Activated CD8-positive, alpha-beta memory T cell treated with anti-CD3 and anti-CD28 coated beads, Interleukin-2, amount 10 ng/mL, durations not matched to agents 7 days and 5 days (primary cell): ENCODE results near the gene LYL1. TPM values are rescaled to one million over a fixed set of nuclear protein-coding genes. Genes with fewer than 3 reads are reported as not detected.

Source experiments
- ATAC-seq: fragments of 150-1000 bp; cut with Tn5 transposase; one replicate; pipeline ENCODE4 v1.10.0; 2021; ENCODE audit warnings: moderate library complexity
- CTCF ChIA-PET: fragments of 350-600 bp; sonication (Branson Sonifier 250); formaldehyde crosslinking; loops from one replicate; lab custom pipeline; 2021; ENCODE audit warnings: antibody characterized with exemption; lab: Charles Lee
- DNase-seq: peaks from one replicate; pipeline ENCODE4 v3.0.0-alpha.2; 2020
- H3K27ac Mint-ChIP-seq: one replicate; pipeline ENCODE4 v1.8.0; 2021; ENCODE audit warnings: mild to moderate bottlenecking, mixed read lengths
- H3K27me3 Mint-ChIP-seq: one replicate; pipeline ENCODE4 v1.8.0; 2021; ENCODE audit warnings: mixed read lengths
- H3K36me3 Mint-ChIP-seq: one replicate; pipeline ENCODE4 v1.8.0; 2021; ENCODE audit warnings: mild to moderate bottlenecking, mixed read lengths
- H3K4me1 Mint-ChIP-seq: one replicate; pipeline ENCODE4 v1.8.0; 2021; ENCODE audit warnings: mixed read lengths
- H3K4me3 Mint-ChIP-seq: one replicate; pipeline ENCODE4 v1.8.0; 2021; ENCODE audit warnings: mild to moderate bottlenecking, moderate library complexity, mixed read lengths
- H3K9me3 Mint-ChIP-seq: one replicate; pipeline ENCODE4 v1.8.0; 2022; ENCODE audit warnings: low read depth, mixed read lengths
- total RNA-seq, 2 experiments: library from RNA; stranded (reverse); gene quantifications; one replicate each; pipeline ENCODE4 v1.2.3, GENCODE V29; 2021

The LYL1 gene
- total RNA-seq, 2 experiments from 2014 or later = 0.49 to 0.64 TPM

- H3K36me3 Mint-ChIP-seq = peaks cover 20% of the 10 kb centered on the region
- no peaks in the 10 kb centered on the region for H3K27me3 Mint-ChIP-seq
- no peak overlapping the region for H3K27ac Mint-ChIP-seq
- H3K9me3 Mint-ChIP-seq = no peaks in the 10 kb centered on the region
- CTCF ChIA-PET = interaction anchor here (1.4 kb wide), 1 partner anchor 172 kb away, joined by 3 read pairs; no protein-coding TSS in a partner anchor
- no peak for ATAC-seq
- H3K4me3 Mint-ChIP-seq = no peak overlapping the region
- peaks cover 17% of the 10 kb centered on the region for H3K4me1 Mint-ChIP-seq
- DNase-seq = no peak
Observed at GRCh38 chr19:13137290-13137794, 34.7 kb upstream of the LYL1 start.

GRCh38 chr19:13135068-13136062 lies 32.7 kb upstream of the LYL1 start:
- H3K9me3 Mint-ChIP-seq = no peaks in the 10 kb centered on the region
- peaks cover 29% of the 10 kb centered on the region for H3K4me1 Mint-ChIP-seq
- DNase-seq (no peak), ATAC-seq (no peak)
- no peak overlapping the region for H3K4me3 Mint-ChIP-seq
- CTCF ChIA-PET = interaction anchor here (1.4 kb wide), 1 partner anchor 170 kb away, joined by 3 read pairs; no protein-coding TSS in a partner anchor
- H3K27ac Mint-ChIP-seq = no peak overlapping the region
- H3K27me3 Mint-ChIP-seq = no peaks in the 10 kb centered on the region
- H3K36me3 Mint-ChIP-seq = peaks cover 18% of the 10 kb centered on the region

GRCh38 chr19:13134626-13135025 lies 32.0 kb upstream of the LYL1 start:
- no peak for ATAC-seq
- CTCF ChIA-PET = interaction anchor here (0.6 kb wide), 1 partner anchor 60 kb away, joined by 3 read pairs; no protein-coding TSS in a partner anchor
- DNase-seq = no peak
- H3K9me3 Mint-ChIP-seq = no peaks in the 10 kb centered on the region
- H3K4me1 Mint-ChIP-seq = peaks cover 29% of the 10 kb centered on the region
- no peak overlapping the region for H3K4me3 Mint-ChIP-seq
- H3K27me3 Mint-ChIP-seq = no peaks in the 10 kb centered on the region
- peaks cover 18% of the 10 kb centered on the region for H3K36me3 Mint-ChIP-seq
- no peak overlapping the region for H3K27ac Mint-ChIP-seq

GRCh38 chr19:13133241-13133870 lies 30.7 kb upstream of the LYL1 start:
- H3K9me3 Mint-ChIP-seq = no peaks in the 10 kb centered on the region
- H3K27ac Mint-ChIP-seq = peak overlapping the region; percentile 77
- no peak for DNase-seq
- H3K27me3 Mint-ChIP-seq = no peaks in the 10 kb centered on the region
- H3K4me1 Mint-ChIP-seq = peaks cover 29% of the 10 kb centered on the region
- CTCF ChIA-PET = interaction anchor here (1.0 to 2.6 kb wide), 8 partner anchors 11 to 169 kb away, joined by 3 to 13 read pairs (median 4); partner anchors contain the start of gene NACC1
- H3K36me3 Mint-ChIP-seq = peaks cover 17% of the 10 kb centered on the region
- no peak for ATAC-seq
- H3K4me3 Mint-ChIP-seq = no peak overlapping the region

GRCh38 chr19:13132471-13133180 lies 30.0 kb upstream of the LYL1 start:
- Mint-ChIP-seq H3K9me3 (no peaks in the 10 kb centered on the region), H3K36me3 (peaks cover 11% of the 10 kb centered on the region), H3K4me3 (peak overlapping the region; percentile 18), H3K4me1 (peaks cover 29% of the 10 kb centered on the region), H3K27me3 (no peaks in the 10 kb centered on the region), H3K27ac (peak overlapping the region; percentile 77)
- DNase-seq (peak; percentile 84), ATAC-seq (peak; percentile 95)
- CTCF ChIA-PET = interaction anchor here (1.0 to 2.6 kb wide), 11 partner anchors 12 to 167 kb away, joined by 3 to 13 read pairs (median 5); partner anchors contain the start of genes IER2, NACC1 and STX10

GRCh38 chr19:13130886-13131490 lies 28.3 kb upstream of the LYL1 start:
- Mint-ChIP-seq H3K9me3 (no peaks in the 10 kb centered on the region), H3K27me3 (no peaks in the 10 kb centered on the region), H3K27ac (peak overlapping the region; percentile 75), H3K4me3 (no peak overlapping the region), H3K4me1 (peaks cover 29% of the 10 kb centered on the region), H3K36me3 (peaks cover 4% of the 10 kb centered on the region)
- DNase-seq (no peak), ATAC-seq (no peak)
- CTCF ChIA-PET = interaction anchor here (1.2 to 2.6 kb wide), 4 partner anchors 12 to 165 kb away, joined by 4 to 13 read pairs (median 6); partner anchors contain the start of genes IER2, NACC1 and STX10

- no peak overlapping the region for H3K27ac Mint-ChIP-seq
- CTCF ChIA-PET = interaction anchor here (2.1 kb wide), 1 partner anchor 11 kb away, joined by 5 read pairs; the partner anchor contains the start of gene NACC1
- no peak overlapping the region for H3K4me3 Mint-ChIP-seq
- peaks cover 2% of the 10 kb centered on the region for H3K36me3 Mint-ChIP-seq
- no peak for ATAC-seq
- H3K4me1 Mint-ChIP-seq = peaks cover 29% of the 10 kb centered on the region
- H3K27me3 Mint-ChIP-seq = no peaks in the 10 kb centered on the region
- no peaks in the 10 kb centered on the region for H3K9me3 Mint-ChIP-seq
- DNase-seq = no peak
Observed at GRCh38 chr19:13129384-13129783, 26.7 kb upstream of the LYL1 start.

- Mint-ChIP-seq H3K27ac (peak overlapping the region; percentile 61), H3K4me3 (no peak overlapping the region), H3K4me1 (peaks cover 26% of the 10 kb centered on the region), H3K36me3 (peaks cover 2% of the 10 kb centered on the region), H3K27me3 (no peaks in the 10 kb centered on the region), H3K9me3 (no peaks in the 10 kb centered on the region)
- DNase-seq (no peak), ATAC-seq (no peak)
- CTCF ChIA-PET = interaction anchor here (1.2 to 2.1 kb wide), 2 partner anchors 10 to 66 kb away, joined by 3 to 5 read pairs; partner anchors contain the start of gene NACC1
Observed at GRCh38 chr19:13128583-13128982, 25.9 kb upstream of the LYL1 start.

- ATAC-seq (no peak), DNase-seq (no peak)
- Mint-ChIP-seq H3K4me3 (no peak overlapping the region), H3K27me3 (no peaks in the 10 kb centered on the region), H3K27ac (peak overlapping the region; percentile 3), H3K4me1 (peaks cover 24% of the 10 kb centered on the region), H3K36me3 (peaks cover 2% of the 10 kb centered on the region), H3K9me3 (no peaks in the 10 kb centered on the region)
- CTCF ChIA-PET = interaction anchor here (0.8 to 1.3 kb wide), 3 partner anchors 9 to 150 kb away, joined by 3 to 4 read pairs (median 3); no protein-coding TSS in a partner anchor
Observed at GRCh38 chr19:13127811-13128575, 25.3 kb upstream of the LYL1 start.

- H3K4me3 Mint-ChIP-seq = no peak overlapping the region
- CTCF ChIA-PET = interaction anchor here (0.7 to 1.7 kb wide), 4 partner anchors 8 to 151 kb away, joined by 3 to 4 read pairs (median 4); partner anchors contain the start of genes IER2 and STX10
- H3K27ac Mint-ChIP-seq = no peak overlapping the region
Observed at GRCh38 chr19:13127051-13127450, 24.4 kb upstream of the LYL1 start.

More at GRCh38 chr19:13127051-13127450, 24.4 kb upstream of the LYL1 start:
- Mint-ChIP-seq H3K9me3 (no peaks in the 10 kb centered on the region), H3K27me3 (no peaks in the 10 kb centered on the region), H3K36me3 (peaks cover 2% of the 10 kb centered on the region), H3K4me1 (peaks cover 23% of the 10 kb centered on the region)
- DNase-seq = no peak
- ATAC-seq = no peak
